GM23248 (cell line): ENCODE results near the gene TXNDC12.

Source experiments
- EZH2 ChIP-seq: fragments of 200-600 bp; sonication (generic); IDR thresholded peaks from 2 replicates; pipeline ENCODE4 v1.6.1; 2018; ENCODE audit warnings: antibody characterized with exemption, mild to moderate bottlenecking; ENCODE audit not compliant: insufficient read depth, poor library complexity, severe bottlenecking
- EZH2phosphoT487 ChIP-seq: fragments of 200-600 bp; sonication (generic); IDR thresholded peaks from 2 replicates; pipeline ENCODE4 v1.6.1; 2018; ENCODE audit warnings: antibody characterized with exemption, moderate library complexity, mild to moderate bottlenecking, low read depth; ENCODE audit not compliant: insufficient read depth

GRCh38 chr1:52070704-52071103 lies 15.7 kb upstream of the TXNDC12 start:
- TF ChIP-seq EZH2phosphoT487 (no peak), EZH2 (no peak)
